Measurements from ENCODE around the gene RALGAPB.
"Not testable (repeated sequence)": the region's sequence is repeated elsewhere in the genome, so short reads cannot be mapped to it uniquely, and the experiment has no call there.

The RALGAPB gene

DNA sequence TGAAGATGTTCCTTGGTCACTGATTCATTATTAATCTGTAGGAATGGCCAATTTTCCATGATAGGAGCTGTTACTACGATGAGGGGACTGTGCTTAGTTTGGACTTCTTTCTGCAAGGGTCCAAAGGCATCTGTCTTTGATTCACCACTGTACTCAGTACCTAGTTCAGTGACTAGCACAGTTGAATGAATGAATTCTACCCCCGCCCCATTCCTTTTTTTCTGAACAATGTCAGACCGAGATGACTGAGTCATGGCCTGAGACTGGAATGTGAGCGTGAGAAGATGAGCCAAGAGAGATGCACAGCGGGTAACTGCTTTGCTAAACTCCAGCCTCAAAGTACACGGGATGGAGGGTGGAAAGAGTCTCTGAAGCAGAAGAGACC is 37.1 kb upstream of the RALGAPB start:
- Histone ChIP-seq H3K27ac (ENCODE audit: low read depth, low read length) (no peak overlapping the region), H3K4me3 (ENCODE audit: insufficient read depth, low read length, poor library complexity, severe bottlenecking) (no peak overlapping the region), H4K20me1 (ENCODE audit: low read depth, low read length) (peaks cover 34% of the 10 kb centered on the region), H3K36me3 (ENCODE audit: low read length) (peaks cover 23% of the 10 kb centered on the region), H3K9ac (ENCODE audit: low read length) (no peak overlapping the region), H3K9me2 (replicated peaks; ENCODE audit: insufficient read depth, low read length) (no peaks in the 10 kb centered on the region), H3K79me2 (ENCODE audit: insufficient read depth, low read length) (peaks cover 46% of the 10 kb centered on the region), H3F3A (ENCODE audit: insufficient read depth) (no peaks in the 10 kb centered on the region), H3K4me2 (ENCODE audit: low read depth, low read length, poor library complexity, severe bottlenecking) (no peak overlapping the region), H3K9me3 (ENCODE audit: insufficient read depth, low read length) (no peaks in the 10 kb centered on the region), H2AFZ (ENCODE audit: low read depth, low read length, severe bottlenecking) (peak overlapping the region; percentile 64), H3K27me3 (ENCODE audit: low read length) (no peaks in the 10 kb centered on the region)
- TF ChIP-seq, protein P1, sequence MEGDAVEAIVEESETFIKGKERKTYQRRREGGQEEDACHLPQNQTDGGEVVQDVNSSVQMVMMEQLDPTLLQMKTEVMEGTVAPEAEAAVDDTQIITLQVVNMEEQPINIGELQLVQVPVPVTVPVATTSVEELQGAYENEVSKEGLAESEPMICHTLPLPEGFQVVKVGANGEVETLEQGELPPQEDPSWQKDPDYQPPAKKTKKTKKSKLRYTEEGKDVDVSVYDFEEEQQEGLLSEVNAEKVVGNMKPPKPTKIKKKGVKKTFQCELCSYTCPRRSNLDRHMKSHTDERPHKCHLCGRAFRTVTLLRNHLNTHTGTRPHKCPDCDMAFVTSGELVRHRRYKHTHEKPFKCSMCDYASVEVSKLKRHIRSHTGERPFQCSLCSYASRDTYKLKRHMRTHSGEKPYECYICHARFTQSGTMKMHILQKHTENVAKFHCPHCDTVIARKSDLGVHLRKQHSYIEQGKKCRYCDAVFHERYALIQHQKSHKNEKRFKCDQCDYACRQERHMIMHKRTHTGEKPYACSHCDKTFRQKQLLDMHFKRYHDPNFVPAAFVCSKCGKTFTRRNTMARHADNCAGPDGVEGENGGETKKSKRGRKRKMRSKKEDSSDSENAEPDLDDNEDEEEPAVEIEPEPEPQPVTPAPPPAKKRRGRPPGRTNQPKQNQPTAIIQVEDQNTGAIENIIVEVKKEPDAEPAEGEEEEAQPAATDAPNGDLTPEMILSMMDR (IDR thresholded peaks at IDR 0.05; ENCODE audit: insufficient read depth, low read length, poor library complexity, severe bottlenecking): no peak
- TF ChIP-seq EZH2phosphoT487 (conservative IDR thresholded peaks at IDR 0.05; ENCODE audit: low read length): no peak

DNA sequence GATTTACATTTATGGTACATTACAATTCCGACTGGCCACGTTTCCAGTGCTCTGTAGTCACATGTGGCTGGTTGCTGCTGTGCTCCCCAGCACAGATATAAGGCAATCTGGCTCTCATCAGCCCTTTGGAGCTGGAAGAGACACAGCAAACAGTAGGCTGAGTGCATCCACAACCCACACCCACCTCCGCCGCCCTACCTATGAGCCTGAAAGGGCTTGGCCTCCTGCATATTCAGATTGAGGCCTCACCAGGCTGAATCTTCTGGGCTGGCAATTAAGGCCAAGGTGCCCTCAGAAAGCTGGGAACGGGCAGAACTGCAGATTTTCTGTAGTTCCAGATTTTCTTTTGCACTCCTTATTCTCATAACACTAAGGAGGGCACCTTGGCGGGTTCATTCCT is 34.8 kb upstream of the RALGAPB start:
- Histone ChIP-seq H3F3A (ENCODE audit: insufficient read depth) (no peaks in the 10 kb centered on the region), H3K9me2 (replicated peaks; ENCODE audit: insufficient read depth, low read length) (no peaks in the 10 kb centered on the region), H3K36me3 (ENCODE audit: low read length) (peaks cover 12% of the 10 kb centered on the region; the same call in 1 of the 2 replicates), H3K27me3 (ENCODE audit: low read length) (no peaks in the 10 kb centered on the region), H3K4me3 (ENCODE audit: insufficient read depth, low read length, poor library complexity, severe bottlenecking) (no peak overlapping the region), H3K4me2 (ENCODE audit: low read depth, low read length, poor library complexity, severe bottlenecking) (no peak overlapping the region), H3K27ac (ENCODE audit: low read depth, low read length) (no peak overlapping the region), H3K9me3 (ENCODE audit: insufficient read depth, low read length) (no peaks in the 10 kb centered on the region), H3K79me2 (ENCODE audit: insufficient read depth, low read length) (peaks cover 24% of the 10 kb centered on the region), H4K20me1 (ENCODE audit: low read depth, low read length) (peaks cover 13% of the 10 kb centered on the region), H2AFZ (ENCODE audit: low read depth, low read length, severe bottlenecking) (no peak overlapping the region), H3K9ac (ENCODE audit: low read length) (no peak overlapping the region)
- TF ChIP-seq EZH2phosphoT487 (conservative IDR thresholded peaks at IDR 0.05; ENCODE audit: low read length): no peak
- TF ChIP-seq, protein P1 (IDR thresholded peaks at IDR 0.05; ENCODE audit: insufficient read depth, low read length, poor library complexity, severe bottlenecking): no peak

DNA sequence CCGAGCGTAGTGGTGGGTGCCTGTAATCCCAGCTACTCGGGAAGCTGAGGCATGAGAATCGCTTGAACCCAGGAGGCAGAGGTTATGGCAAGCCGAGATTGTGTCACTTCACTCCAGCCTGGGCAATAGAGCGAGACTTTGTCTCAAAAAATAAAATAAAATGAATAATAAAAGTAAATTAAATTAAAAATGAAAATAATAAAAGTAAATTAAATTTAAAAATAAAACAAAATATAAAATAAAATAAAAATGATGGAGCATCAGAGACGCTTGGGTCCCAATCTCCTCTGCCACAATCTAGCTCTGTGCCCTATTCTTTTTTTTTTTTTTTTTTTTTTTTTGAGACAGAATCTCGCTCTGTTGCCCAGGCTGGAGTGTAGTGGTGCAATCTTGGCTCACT is 31.5 kb upstream of the RALGAPB start:
- not testable (repeated sequence) for H3K4me2 ChIP-seq (ENCODE audit: low read depth, low read length, poor library complexity, severe bottlenecking); H3K79me2 ChIP-seq (ENCODE audit: insufficient read depth, low read length)

GRCh38 chr20:38441916-38442315 is 30.7 kb upstream of the RALGAPB start:
- no peak for TF ChIP-seq EZH2phosphoT487 (conservative IDR thresholded peaks at IDR 0.05; ENCODE audit: low read length)
- TF ChIP-seq, protein P1 (IDR thresholded peaks at IDR 0.05; ENCODE audit: insufficient read depth, low read length, poor library complexity, severe bottlenecking): no peak
- Histone ChIP-seq H3K4me3 (ENCODE audit: insufficient read depth, low read length, poor library complexity, severe bottlenecking) (no peak overlapping the region), H3K4me2 (ENCODE audit: low read depth, low read length, poor library complexity, severe bottlenecking) (no peak overlapping the region)

More for the DNA sequence above, 31.5 kb upstream of the RALGAPB start:
- not testable (repeated sequence) for H3K27ac ChIP-seq (ENCODE audit: low read depth, low read length); H2AFZ ChIP-seq (ENCODE audit: low read depth, low read length, severe bottlenecking); H3F3A ChIP-seq (ENCODE audit: insufficient read depth); H3K9me2 ChIP-seq (replicated peaks; ENCODE audit: insufficient read depth, low read length); H3K36me3 ChIP-seq (ENCODE audit: low read length); H3K27me3 ChIP-seq (ENCODE audit: low read length); H3K4me3 ChIP-seq (ENCODE audit: insufficient read depth, low read length, poor library complexity, severe bottlenecking); H3K9ac ChIP-seq (ENCODE audit: low read length); H3K9me3 ChIP-seq (ENCODE audit: insufficient read depth, low read length); H4K20me1 ChIP-seq (ENCODE audit: low read depth, low read length)

More at GRCh38 chr20:38441916-38442315, 30.7 kb upstream of the RALGAPB start:
- 0 out of 2 replicates have a peak, but pooled peaks cover under 1% of the 10 kb centered on the region for H3K79me2 ChIP-seq (ENCODE audit: insufficient read depth, low read length)
- no peaks in the 10 kb centered on the region for H4K20me1 ChIP-seq (ENCODE audit: low read depth, low read length)
- H3K9ac ChIP-seq (ENCODE audit: low read length): no peak overlapping the region
- H3K27ac ChIP-seq (ENCODE audit: low read depth, low read length): no peak overlapping the region
- no peak overlapping the region for H2AFZ ChIP-seq (ENCODE audit: low read depth, low read length, severe bottlenecking)
- no peaks in the 10 kb centered on the region for H3K9me2 ChIP-seq (replicated peaks; ENCODE audit: insufficient read depth, low read length)
- no peaks in the 10 kb centered on the region for H3K36me3 ChIP-seq (ENCODE audit: low read length)
- H3K9me3 ChIP-seq (ENCODE audit: insufficient read depth, low read length): no peaks in the 10 kb centered on the region
- no peaks in the 10 kb centered on the region for H3K27me3 ChIP-seq (ENCODE audit: low read length)
- no peaks in the 10 kb centered on the region for H3F3A ChIP-seq (ENCODE audit: insufficient read depth)
